ENCODE results near the gene NANOS3. TPM values are rescaled to one million over a fixed set of nuclear protein-coding genes. Genes with fewer than 3 reads are reported as not detected.

Gene NANOS3
- total RNA-seq (1 to 10 TPM in 1 of 2 donors, not detected in 1; 1.0 TPM), polyA plus RNA-seq (1 to 10 TPM in 1 of 2 donors, not detected in 1; 2.5 TPM)
- long read RNA-seq, donor 1: 0 reads
- long read RNA-seq, donor 2: 0 reads

DNA sequence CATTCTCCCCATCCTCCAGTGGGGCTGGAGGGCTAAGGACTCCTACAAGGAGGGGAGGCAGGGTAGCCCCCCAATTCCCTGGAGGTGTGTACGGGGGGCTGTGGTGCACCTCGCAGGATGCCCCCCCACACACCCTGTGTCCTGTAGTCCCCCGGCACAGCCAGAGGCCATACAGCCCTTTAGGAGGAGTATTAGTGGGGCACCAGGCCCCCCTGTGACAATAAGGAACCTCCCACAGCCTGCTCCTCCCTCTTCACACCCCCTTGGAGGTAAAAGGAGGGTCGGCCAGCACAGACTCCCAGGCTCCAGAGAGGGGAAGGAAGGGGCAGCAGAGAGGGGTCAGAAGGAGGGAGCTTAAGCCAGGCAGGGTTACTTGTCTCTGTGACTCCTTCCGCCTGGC lies at the start of gene NANOS3:
NANOS3 (plus strand) TSS at position 301 of the 400 bp plus-strand sequence. CDS start 115 bp downstream, outside the sequence.
- intact Hi-C loops (cut with DNase I): no loop called here
- Histone ChIP-seq H3K4me1 (ENCODE audit: control insufficient read depth in 1 of 2, insufficient read depth in 2 of 2, low read length in 2 of 2) (no peaks in the 10 kb centered on the region), H3K27ac (ENCODE audit: low read depth in 1 of 2, low read length in 2 of 2) (no peak within 1 kb of the TSS), H3K36me3 (ENCODE audit: control insufficient read depth in 1 of 2, insufficient read depth in 2 of 2, low read length in 1 of 2) (no peaks in the 10 kb centered on the region), H3K27me3 (ENCODE audit: control insufficient read depth in 1 of 2, insufficient read depth in 2 of 2, low read length in 1 of 2) (no peaks in the 10 kb centered on the region), H3K4me3 (ENCODE audit: low read length in 2 of 2) (no peak within 1 kb of the TSS), H3K9me3 (ENCODE audit: control insufficient read depth, low read length) (no peaks in the 10 kb centered on the region)
- no peak for DNase-seq
- 66 to 70% methylated on average over 5 of the region's 5 CpGs for WGBS, 2 donors
- ATAC-seq (ENCODE audit: low FRiP score): no peak

DNA sequence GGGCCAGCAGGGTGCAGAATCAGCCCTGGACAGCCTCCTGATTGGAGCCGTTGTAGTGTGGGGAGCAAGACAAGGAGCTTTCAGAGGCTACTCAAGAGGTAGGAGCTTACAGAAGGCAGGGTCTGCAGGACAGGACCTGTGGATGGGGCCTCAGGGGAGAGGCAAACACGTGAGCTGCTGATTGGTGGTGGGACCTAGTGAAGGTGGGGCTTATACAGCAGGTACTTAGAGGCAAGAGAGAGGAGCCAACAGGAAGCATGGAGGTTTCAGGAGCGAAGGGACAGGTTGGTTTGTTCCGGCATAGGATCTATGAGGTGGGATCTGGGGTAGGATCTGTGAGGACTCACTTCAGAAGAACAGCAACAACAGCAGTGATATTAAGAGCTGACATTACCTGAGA lies 49.3 kb upstream of the NANOS3 start:
- Histone ChIP-seq H3K36me3 (ENCODE audit: control insufficient read depth in 1 of 2, insufficient read depth in 2 of 2, low read length in 1 of 2) (no peaks in the 10 kb centered on the region), H3K4me3 (ENCODE audit: low read length in 2 of 2) (no peak overlapping the region), H3K27me3 (ENCODE audit: control insufficient read depth in 1 of 2, insufficient read depth in 2 of 2, low read length in 1 of 2) (no peaks in the 10 kb centered on the region), H3K27ac (ENCODE audit: low read depth in 1 of 2, low read length in 2 of 2) (no peak overlapping the region), H3K4me1 (ENCODE audit: control insufficient read depth in 1 of 2, insufficient read depth in 2 of 2, low read length in 2 of 2) (no peaks in the 10 kb centered on the region), H3K9me3 (ENCODE audit: control insufficient read depth, low read length) (no peaks in the 10 kb centered on the region)
- 65 to 67% methylated on average over 4 of the region's 4 CpGs for WGBS, 2 donors
- DNase-seq: no peak
- intact Hi-C loops (cut with DNase I): loop anchor here in 1 of 2 donors (5.0 kb wide), 1 partner anchor 35 kb away; no protein-coding TSS in a partner anchor
- ATAC-seq (ENCODE audit: low FRiP score): no peak

DNA sequence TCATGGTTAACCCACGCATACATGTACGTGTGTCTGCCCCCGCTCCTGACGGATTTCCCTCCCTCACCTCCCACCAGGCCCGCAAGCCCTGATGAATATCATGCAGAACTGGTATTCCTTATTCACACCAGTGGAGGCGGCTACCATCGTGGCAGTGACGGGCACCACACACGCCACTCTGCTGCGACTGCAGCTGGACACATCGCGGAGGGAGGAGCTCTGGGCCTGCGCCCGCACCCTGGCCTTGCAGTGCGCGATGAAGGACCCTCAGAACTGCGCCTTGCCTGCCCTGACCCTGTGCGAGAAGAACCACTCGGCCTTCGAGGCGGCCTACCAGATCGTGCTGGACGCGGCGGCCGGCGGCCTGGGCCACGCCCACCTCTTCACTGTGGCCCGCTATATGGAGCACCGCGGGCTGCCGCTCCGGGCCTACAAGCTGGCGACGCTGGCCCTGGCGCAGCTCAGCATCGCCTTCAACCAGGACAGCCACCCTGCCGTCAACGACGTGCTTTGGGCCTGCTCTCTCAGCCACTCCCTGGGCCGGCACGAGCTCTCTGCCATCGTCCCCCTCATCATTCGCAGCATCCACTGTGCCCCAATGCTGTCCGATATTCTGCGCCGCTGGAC lies 46.7 kb upstream of the NANOS3 start:
- no peaks in the 10 kb centered on the region for H3K9me3 ChIP-seq (ENCODE audit: control insufficient read depth, low read length)
- 93 to 94% methylated on average over 47 of the region's 47 CpGs for WGBS, 2 donors
- DNase-seq (peak in 1 of 2 donors; percentile 89), ATAC-seq (ENCODE audit: low FRiP score) (no peak)
- no peaks in the 10 kb centered on the region for H3K36me3 ChIP-seq (ENCODE audit: control insufficient read depth in 1 of 2, insufficient read depth in 2 of 2, low read length in 1 of 2)
- no peak overlapping the region for H3K4me3 ChIP-seq (ENCODE audit: low read length in 2 of 2)
- no peaks in the 10 kb centered on the region for H3K4me1 ChIP-seq (ENCODE audit: control insufficient read depth in 1 of 2, insufficient read depth in 2 of 2, low read length in 2 of 2)
- H3K27ac ChIP-seq (ENCODE audit: low read depth in 1 of 2, low read length in 2 of 2): no peak overlapping the region
- intact Hi-C loops (cut with DNase I): no loop called here
- H3K27me3 ChIP-seq (ENCODE audit: control insufficient read depth in 1 of 2, insufficient read depth in 2 of 2, low read length in 1 of 2): no peaks in the 10 kb centered on the region

- 86 to 88% methylated on average over 32 of the region's 32 CpGs for WGBS, 2 donors
- no peak for DNase-seq
Measured at GRCh38 chr19:13830741-13831536, 46.0 kb upstream of the NANOS3 start.

DNA sequence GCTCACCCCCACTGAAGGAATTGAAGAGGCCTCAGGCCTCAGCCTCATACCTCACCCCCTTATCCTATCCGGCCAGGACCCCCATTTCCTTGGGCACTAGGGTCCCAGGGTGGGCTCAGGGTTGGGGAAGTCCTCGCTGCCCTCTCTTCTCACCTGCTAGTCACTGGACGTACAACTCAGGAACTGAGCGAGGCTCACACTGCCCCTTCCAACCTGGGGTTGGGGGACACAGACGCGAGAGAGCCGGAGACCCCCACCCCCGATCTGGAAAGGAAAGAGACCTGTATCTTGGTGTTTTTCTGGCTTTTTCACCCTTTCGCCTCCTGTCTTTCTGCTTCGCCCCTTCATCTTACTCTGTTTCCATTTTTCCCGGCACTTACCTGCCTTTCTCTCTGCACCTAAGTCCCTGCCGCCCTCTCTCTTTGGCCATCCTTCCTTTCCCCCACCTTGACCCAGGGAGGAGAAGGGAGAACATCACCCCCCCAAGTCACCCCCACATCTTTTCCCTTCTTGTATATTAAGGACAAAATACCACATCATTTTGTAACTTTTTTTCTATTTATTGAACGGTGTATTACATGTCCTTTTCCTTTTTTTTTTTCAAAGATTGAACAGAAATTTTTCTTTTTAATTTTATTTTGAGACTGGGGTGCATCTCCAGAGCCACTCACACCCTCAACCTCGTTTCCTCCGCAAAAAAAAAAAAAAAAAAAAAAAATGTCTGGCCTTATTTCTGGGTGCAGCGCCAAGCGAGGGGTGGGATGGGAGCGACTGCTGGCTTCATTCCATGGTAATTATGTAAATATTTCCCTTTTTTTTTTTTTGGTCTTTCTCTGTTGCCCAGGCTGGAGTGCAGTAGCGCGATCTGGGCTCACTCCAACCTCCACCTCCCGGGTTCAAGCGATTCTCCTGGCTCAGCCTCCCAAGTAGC lies 45.1 kb upstream of the NANOS3 start:
- WGBS, 2 donors: 53 to 61% methylated on average over 22 of the region's 22 CpGs
- DNase-seq (peak in 1 of 2 donors; percentile 82), ATAC-seq (ENCODE audit: low FRiP score) (no peak)
- Histone ChIP-seq H3K9me3 (ENCODE audit: control insufficient read depth, low read length) (no peaks in the 10 kb centered on the region), H3K27me3 (ENCODE audit: control insufficient read depth in 1 of 2, insufficient read depth in 2 of 2, low read length in 1 of 2) (no peaks in the 10 kb centered on the region), H3K27ac (ENCODE audit: low read depth in 1 of 2, low read length in 2 of 2) (no peak overlapping the region), H3K36me3 (ENCODE audit: control insufficient read depth in 1 of 2, insufficient read depth in 2 of 2, low read length in 1 of 2) (peaks cover 0 to 4% of the 10 kb centered on the region in 2 donors), H3K4me1 (ENCODE audit: control insufficient read depth in 1 of 2, insufficient read depth in 2 of 2, low read length in 2 of 2) (no peaks in the 10 kb centered on the region), H3K4me3 (ENCODE audit: low read length in 2 of 2) (no peak overlapping the region)
- intact Hi-C loops (cut with DNase I): loop anchor here in 1 of 2 donors (2.0 kb wide), 1 partner anchor 35 kb away; no protein-coding TSS in a partner anchor

More at GRCh38 chr19:13830741-13831536, 46.0 kb upstream of the NANOS3 start:
- no peaks in the 10 kb centered on the region for H3K9me3 ChIP-seq (ENCODE audit: control insufficient read depth, low read length)
- no peak overlapping the region for H3K4me3 ChIP-seq (ENCODE audit: low read length in 2 of 2)
- H3K4me1 ChIP-seq (ENCODE audit: control insufficient read depth in 1 of 2, insufficient read depth in 2 of 2, low read length in 2 of 2): no peaks in the 10 kb centered on the region
- intact Hi-C loops (cut with DNase I): no loop called here
- H3K27ac ChIP-seq (ENCODE audit: low read depth in 1 of 2, low read length in 2 of 2): no peak overlapping the region
- ATAC-seq (ENCODE audit: low FRiP score): no peak
- no peaks in the 10 kb centered on the region for H3K36me3 ChIP-seq (ENCODE audit: control insufficient read depth in 1 of 2, insufficient read depth in 2 of 2, low read length in 1 of 2)
- H3K27me3 ChIP-seq (ENCODE audit: control insufficient read depth in 1 of 2, insufficient read depth in 2 of 2, low read length in 1 of 2): no peaks in the 10 kb centered on the region

DNA sequence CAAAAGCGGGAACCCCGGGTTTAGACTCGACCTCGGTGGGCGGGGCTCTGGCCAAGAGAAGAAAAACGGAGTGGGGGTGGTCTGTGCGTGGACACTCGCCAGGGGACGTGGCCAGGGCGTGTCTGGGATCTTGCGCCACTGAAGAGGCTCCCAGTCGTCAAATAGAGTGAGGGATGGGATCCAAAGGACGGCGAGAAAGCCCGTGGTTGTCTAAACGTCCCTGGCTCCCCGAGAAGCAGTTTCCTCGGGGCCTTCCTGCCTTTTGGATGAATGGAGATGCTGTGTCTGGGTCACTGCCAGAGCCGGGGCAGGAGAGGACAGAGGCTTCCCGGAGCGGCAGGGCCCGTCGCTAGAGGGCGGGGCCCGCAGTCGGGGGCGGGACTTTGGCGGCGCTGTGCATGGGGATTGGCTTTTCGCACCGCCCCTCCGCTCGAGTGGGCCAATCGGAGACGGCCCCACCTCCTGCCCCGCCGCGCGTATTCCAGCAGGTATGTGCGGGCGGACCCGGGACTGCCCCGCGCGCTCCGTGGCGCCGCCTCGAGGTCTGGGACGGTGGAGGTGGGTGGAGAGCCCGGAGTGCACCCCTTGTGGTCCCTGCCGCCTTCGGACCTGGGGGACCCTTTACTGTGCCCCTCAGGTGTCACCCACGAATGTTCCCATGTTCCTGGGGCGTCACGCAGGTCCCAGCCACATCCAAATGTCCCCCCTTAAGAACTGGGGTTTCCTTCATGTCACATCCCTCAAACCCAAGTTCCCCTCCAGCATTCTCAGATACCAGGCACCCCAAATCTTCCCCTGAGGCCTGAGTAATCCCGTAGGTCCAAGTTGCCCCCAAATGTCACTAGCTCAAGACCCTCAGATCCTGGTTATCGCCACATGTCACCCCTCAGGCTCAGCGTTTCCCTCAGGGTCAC lies 43.3 kb upstream of the NANOS3 start:
- Histone ChIP-seq H3K9me3 (ENCODE audit: control insufficient read depth, low read length) (no peaks in the 10 kb centered on the region), H3K4me1 (ENCODE audit: control insufficient read depth in 1 of 2, insufficient read depth in 2 of 2, low read length in 2 of 2) (no peaks in the 10 kb centered on the region), H3K4me3 (ENCODE audit: low read length in 2 of 2) (no peak overlapping the region), H3K27ac (ENCODE audit: low read depth in 1 of 2, low read length in 2 of 2) (peak overlapping the region; percentile 7 to 76), H3K36me3 (ENCODE audit: control insufficient read depth in 1 of 2, insufficient read depth in 2 of 2, low read length in 1 of 2) (peaks cover 0 to 4% of the 10 kb centered on the region in 2 donors), H3K27me3 (ENCODE audit: control insufficient read depth in 1 of 2, insufficient read depth in 2 of 2, low read length in 1 of 2) (no peaks in the 10 kb centered on the region)
- ATAC-seq (ENCODE audit: low FRiP score) (peak; percentile 85), DNase-seq (peak; percentile 95 to 97)
- intact Hi-C loops (cut with DNase I): loop anchor here in 1 of 2 donors (2.0 kb wide), 1 partner anchor 37 kb away; no protein-coding TSS in a partner anchor
- WGBS, 2 donors: 16% methylated on average over 58 to 59 of the region's 59 CpGs

- Histone ChIP-seq H3K4me1 (ENCODE audit: control insufficient read depth in 1 of 2, insufficient read depth in 2 of 2, low read length in 2 of 2) (no peaks in the 10 kb centered on the region), H3K9me3 (ENCODE audit: control insufficient read depth, low read length) (no peaks in the 10 kb centered on the region), H3K27ac (ENCODE audit: low read depth in 1 of 2, low read length in 2 of 2) (peak overlapping the region in 1 of 2 donors; percentile 76), H3K4me3 (ENCODE audit: low read length in 2 of 2) (no peak overlapping the region), H3K36me3 (ENCODE audit: control insufficient read depth in 1 of 2, insufficient read depth in 2 of 2, low read length in 1 of 2) (peaks cover 0 to 4% of the 10 kb centered on the region in 2 donors), H3K27me3 (ENCODE audit: control insufficient read depth in 1 of 2, insufficient read depth in 2 of 2, low read length in 1 of 2) (no peaks in the 10 kb centered on the region)
- DNase-seq (peak in 1 of 2 donors; percentile 77), ATAC-seq (ENCODE audit: low FRiP score) (no peak)
- 60 to 61% methylated on average over 14 of the region's 14 CpGs for WGBS, 2 donors
- intact Hi-C loops (cut with DNase I): no loop called here
Measured at GRCh38 chr19:13834244-13835069, 42.5 kb upstream of the NANOS3 start.

Measured in aorta (tissue), 5 donors.